Glomerular endothelial cell (primary cell): ENCODE data around the gene IGSF21. TPM values are rescaled to one million over a fixed set of nuclear protein-coding genes. Genes with fewer than 3 reads are reported as not detected.

Experiments
- DNase-seq: peaks from one replicate; pipeline ENCODE4 v3.0.0-alpha.2; 2011; ENCODE audit warnings: low read depth, low spot score; ENCODE audit errors: extremely low read depth
- total RNA-seq: library from RNA; depleted of rRNA; stranded (reverse); fragments of >200 nt; gene quantifications from 2 replicates; pipeline ENCODE4 v1.2.3, GENCODE V29; 2015

IGSF21 gene
- total RNA-seq, 1 donor from 2014 or later = not detected

- DNase-seq = no peak
Observed at GRCh38 chr1:18253093-18253492, 145.5 kb downstream of the IGSF21 start.

GRCh38 chr1:18256282-18257235, 149.0 kb downstream of the IGSF21 start:
- DNase-seq = no peak

- no peak for DNase-seq
Observed at GRCh38 chr1:18257778-18258177, 150.2 kb downstream of the IGSF21 start.

- no peak for DNase-seq
Observed at GRCh38 chr1:18261891-18262290, 154.3 kb downstream of the IGSF21 start.

GRCh38 chr1:18262726-18263125, 155.1 kb downstream of the IGSF21 start:
- no peak for DNase-seq

- DNase-seq = no peak
Observed at GRCh38 chr1:18263547-18264120, 156.0 kb downstream of the IGSF21 start.

- DNase-seq = no peak
Observed at GRCh38 chr1:18264450-18265039, 156.9 kb downstream of the IGSF21 start.

GRCh38 chr1:18265641-18266040, 158.0 kb downstream of the IGSF21 start:
- no peak for DNase-seq

- DNase-seq = no peak
Observed at GRCh38 chr1:18266391-18266790, 158.8 kb downstream of the IGSF21 start.

GRCh38 chr1:18271336-18271735, 163.7 kb downstream of the IGSF21 start:
- no peak for DNase-seq

- DNase-seq = no peak
Observed at GRCh38 chr1:18278946-18279345, 171.3 kb downstream of the IGSF21 start.

- no peak for DNase-seq
Observed at GRCh38 chr1:18279351-18280074, 171.9 kb downstream of the IGSF21 start.

- DNase-seq = no peak
Observed at GRCh38 chr1:18280956-18281355, 173.4 kb downstream of the IGSF21 start.

GRCh38 chr1:18282851-18283600, 175.4 kb downstream of the IGSF21 start:
- DNase-seq = no peak

GRCh38 chr1:18283601-18284385, 176.2 kb downstream of the IGSF21 start:
- DNase-seq = no peak

- no peak for DNase-seq
Observed at GRCh38 chr1:18284805-18285537, 177.4 kb downstream of the IGSF21 start.

- DNase-seq = no peak
Observed at GRCh38 chr1:18285538-18285924, 177.9 kb downstream of the IGSF21 start.

GRCh38 chr1:18288722-18289121, 181.1 kb downstream of the IGSF21 start:
- no peak for DNase-seq

GRCh38 chr1:18289597-18289996, 182.0 kb downstream of the IGSF21 start:
- no peak for DNase-seq
